Esophagus muscularis mucosa (tissue), 3 donors: Measurements from ENCODE around the gene C2.

Experiments used
- POLR2A ChIP-seq: fragments of 450-650 bp; IDR thresholded peaks from one replicate; pipeline ENCODE4 v1.6.1; 2017; ENCODE audit warnings: antibody characterized with exemption, moderate library complexity, mild to moderate bottlenecking, low read depth
- POLR2AphosphoS5 ChIP-seq, 2 donors: sonication (generic); formaldehyde crosslinking; IDR thresholded peaks; one replicate each; pipeline ENCODE4 v1.6.1; 2017; ENCODE audit warnings: antibody characterized with exemption in 2 of 2
- TF ChIP-seq, protein P1 (sequence below), 3 experiments: fragments of 200-600 bp in 2 of 3; fragments of 450-650 bp in 1 of 3; sonication (generic) in 2 of 3; IDR thresholded peaks; one replicate each; pipeline ENCODE4 v1.5.1; 2017 to 2019; ENCODE audit warnings: antibody characterized with exemption in 3 of 3, mild to moderate bottlenecking in 2 of 3, moderate library complexity in 1 of 3

DNA sequence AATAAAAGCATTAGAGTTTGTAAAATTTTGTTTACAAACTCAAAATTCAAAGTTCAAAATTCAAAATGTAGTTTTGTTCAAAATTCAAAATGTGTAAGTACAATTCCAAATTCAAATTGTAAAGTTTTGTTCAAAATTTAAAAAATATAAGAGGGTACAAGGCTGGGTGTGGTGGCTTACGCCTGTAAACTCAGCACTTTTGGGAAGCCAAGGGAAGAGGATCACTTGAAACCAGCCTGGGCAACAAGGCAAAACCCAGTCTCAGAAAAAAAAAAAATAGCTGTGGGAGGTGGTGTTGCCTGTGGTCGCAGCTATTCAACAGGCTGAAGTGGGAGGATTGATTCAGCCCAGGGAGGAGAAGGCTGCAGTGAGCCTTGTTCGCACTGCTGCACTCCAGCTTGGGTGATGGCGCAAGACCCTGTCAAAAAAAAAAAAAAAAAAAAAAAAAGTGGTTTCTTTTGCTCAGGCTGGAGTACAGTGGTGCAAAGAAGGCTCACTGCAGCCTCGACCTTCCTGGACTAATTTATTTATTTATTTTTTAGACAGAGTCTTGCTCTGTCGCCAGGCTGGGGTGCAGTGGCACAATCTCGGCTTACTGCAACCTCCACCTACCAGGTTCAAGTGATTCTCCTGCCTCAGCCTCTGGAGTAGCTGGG, 20.2 kb upstream of the C2 start:
- TF ChIP-seq, protein P1, sequence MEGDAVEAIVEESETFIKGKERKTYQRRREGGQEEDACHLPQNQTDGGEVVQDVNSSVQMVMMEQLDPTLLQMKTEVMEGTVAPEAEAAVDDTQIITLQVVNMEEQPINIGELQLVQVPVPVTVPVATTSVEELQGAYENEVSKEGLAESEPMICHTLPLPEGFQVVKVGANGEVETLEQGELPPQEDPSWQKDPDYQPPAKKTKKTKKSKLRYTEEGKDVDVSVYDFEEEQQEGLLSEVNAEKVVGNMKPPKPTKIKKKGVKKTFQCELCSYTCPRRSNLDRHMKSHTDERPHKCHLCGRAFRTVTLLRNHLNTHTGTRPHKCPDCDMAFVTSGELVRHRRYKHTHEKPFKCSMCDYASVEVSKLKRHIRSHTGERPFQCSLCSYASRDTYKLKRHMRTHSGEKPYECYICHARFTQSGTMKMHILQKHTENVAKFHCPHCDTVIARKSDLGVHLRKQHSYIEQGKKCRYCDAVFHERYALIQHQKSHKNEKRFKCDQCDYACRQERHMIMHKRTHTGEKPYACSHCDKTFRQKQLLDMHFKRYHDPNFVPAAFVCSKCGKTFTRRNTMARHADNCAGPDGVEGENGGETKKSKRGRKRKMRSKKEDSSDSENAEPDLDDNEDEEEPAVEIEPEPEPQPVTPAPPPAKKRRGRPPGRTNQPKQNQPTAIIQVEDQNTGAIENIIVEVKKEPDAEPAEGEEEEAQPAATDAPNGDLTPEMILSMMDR (IDR thresholded peaks at IDR 0.05): no peak
- TF ChIP-seq POLR2A (no peak), POLR2AphosphoS5 (IDR thresholded peaks at IDR 0.05) (no peak)
